Adrenal gland (tissue), 5 donors: ENCODE measurements around the gene PIK3IP1.

Experiments
- CTCF ChIP-seq, 6 experiments: fragments of 450-650 bp in 4 of 6; fragments of 200-600 bp in 2 of 6; sonication (generic) in 1 of 6; IDR thresholded peaks; 1 replicate in 5 of 6; 2 replicates in 1 of 6; pipeline versions ENCODE4 v1.5.1 to v1.8.0; 2016 to 2021; ENCODE audit warnings: antibody characterized with exemption in 6 of 6, mild to moderate bottlenecking in 2 of 6, moderate library complexity in 1 of 6
- POLR2A ChIP-seq, 2 donors: fragments of 450-650 bp; IDR thresholded peaks; one replicate each; pipeline ENCODE4 v1.6.1; 2017; ENCODE audit warnings: antibody characterized with exemption in 2 of 2, mild to moderate bottlenecking in 2 of 2, moderate library complexity in 1 of 2
- donor health status: DM: no; HTN: no; CAD: no.

DNA sequence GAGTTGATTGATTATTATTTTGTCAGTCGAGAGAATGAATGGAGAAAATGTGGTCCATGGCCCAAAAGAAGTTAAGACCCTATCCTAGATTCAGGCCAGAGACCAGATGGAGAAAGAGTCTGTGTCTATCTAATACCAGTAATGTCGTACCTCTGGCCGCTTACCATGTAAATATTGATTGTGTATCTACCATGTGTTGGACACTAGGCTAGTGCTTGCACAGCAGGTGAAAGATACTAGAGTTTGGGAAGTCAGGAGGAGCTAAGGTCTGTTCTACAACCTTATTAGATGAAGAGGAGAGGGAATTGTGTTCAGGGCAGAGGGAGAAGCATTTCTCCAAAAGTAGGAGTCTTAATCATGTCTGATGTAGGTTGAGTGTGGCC is 31.8 kb downstream of the PIK3IP1 start:
- no peak for TF ChIP-seq CTCF (IDR thresholded peaks at IDR 0.05)
- TF ChIP-seq POLR2A (IDR thresholded peaks at IDR 0.05), result no peak
